ENCODE data around the gene TSPAN32. TPM values are rescaled to one million over a fixed set of nuclear protein-coding genes. Genes with fewer than 3 reads are reported as not detected.

Gene TSPAN32
- total RNA-seq, 1 donor from 2014 or later = 2.6 TPM

DNA sequence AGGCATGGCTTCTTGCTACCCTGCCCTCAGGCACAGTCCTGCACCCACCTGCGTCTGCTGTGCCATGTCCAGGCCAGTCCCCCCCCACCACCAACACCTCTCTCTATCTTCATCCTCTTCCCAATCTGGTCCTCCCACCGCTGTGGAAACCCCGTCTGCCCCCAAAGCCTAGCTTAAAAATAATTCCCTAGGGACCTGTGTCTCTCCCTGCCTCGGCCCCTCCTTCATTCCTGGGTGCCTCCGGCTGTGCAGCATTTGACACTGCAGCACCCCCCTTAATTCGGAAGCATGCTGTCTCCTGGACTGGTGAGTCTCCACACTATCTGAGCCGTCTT, 28.9 kb upstream of the TSPAN32 start:
- peak overlapping the region; percentile 16 for H3K27ac Mint-ChIP-seq
- no peaks in the 10 kb centered on the region for H3K36me3 Mint-ChIP-seq
- peaks cover 60% of the 10 kb centered on the region for H3K27me3 Mint-ChIP-seq
- H3K4me3 Mint-ChIP-seq = no peak overlapping the region
- TF ChIP-seq, protein P1, sequence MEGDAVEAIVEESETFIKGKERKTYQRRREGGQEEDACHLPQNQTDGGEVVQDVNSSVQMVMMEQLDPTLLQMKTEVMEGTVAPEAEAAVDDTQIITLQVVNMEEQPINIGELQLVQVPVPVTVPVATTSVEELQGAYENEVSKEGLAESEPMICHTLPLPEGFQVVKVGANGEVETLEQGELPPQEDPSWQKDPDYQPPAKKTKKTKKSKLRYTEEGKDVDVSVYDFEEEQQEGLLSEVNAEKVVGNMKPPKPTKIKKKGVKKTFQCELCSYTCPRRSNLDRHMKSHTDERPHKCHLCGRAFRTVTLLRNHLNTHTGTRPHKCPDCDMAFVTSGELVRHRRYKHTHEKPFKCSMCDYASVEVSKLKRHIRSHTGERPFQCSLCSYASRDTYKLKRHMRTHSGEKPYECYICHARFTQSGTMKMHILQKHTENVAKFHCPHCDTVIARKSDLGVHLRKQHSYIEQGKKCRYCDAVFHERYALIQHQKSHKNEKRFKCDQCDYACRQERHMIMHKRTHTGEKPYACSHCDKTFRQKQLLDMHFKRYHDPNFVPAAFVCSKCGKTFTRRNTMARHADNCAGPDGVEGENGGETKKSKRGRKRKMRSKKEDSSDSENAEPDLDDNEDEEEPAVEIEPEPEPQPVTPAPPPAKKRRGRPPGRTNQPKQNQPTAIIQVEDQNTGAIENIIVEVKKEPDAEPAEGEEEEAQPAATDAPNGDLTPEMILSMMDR (conservative IDR thresholded peaks at IDR 0.05) = no peak
- no peaks in the 10 kb centered on the region for H3K9me3 Mint-ChIP-seq
- H3K4me1 Mint-ChIP-seq (ENCODE audit: unreplicated experiment) = no peaks in the 10 kb centered on the region
- no peak for DNase-seq (ENCODE audit: extremely low spot score, unreplicated experiment)

DNA sequence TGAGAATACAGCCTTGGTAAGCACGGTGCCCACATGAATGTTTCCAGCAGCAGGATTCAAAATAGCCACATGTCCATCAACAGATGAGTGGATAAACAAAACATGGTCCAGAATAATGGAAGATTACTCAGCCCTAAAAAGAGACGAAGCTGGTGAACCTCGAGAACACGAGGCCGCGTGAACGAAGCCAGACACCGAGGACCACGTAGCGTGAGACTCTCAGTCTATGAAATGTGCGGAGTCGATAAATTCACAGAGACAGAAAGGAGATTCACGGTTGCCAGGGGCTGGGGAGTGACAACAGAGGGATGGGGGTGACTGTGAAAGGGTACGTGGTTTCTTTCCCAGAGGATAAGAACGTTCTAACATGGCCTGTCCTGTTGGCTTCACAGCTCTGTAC, 28.5 kb upstream of the TSPAN32 start:
- no peaks in the 10 kb centered on the region for H3K4me1 Mint-ChIP-seq (ENCODE audit: unreplicated experiment)
- H3K36me3 Mint-ChIP-seq = no peaks in the 10 kb centered on the region
- H3K27me3 Mint-ChIP-seq = peaks cover 60% of the 10 kb centered on the region

DNA sequence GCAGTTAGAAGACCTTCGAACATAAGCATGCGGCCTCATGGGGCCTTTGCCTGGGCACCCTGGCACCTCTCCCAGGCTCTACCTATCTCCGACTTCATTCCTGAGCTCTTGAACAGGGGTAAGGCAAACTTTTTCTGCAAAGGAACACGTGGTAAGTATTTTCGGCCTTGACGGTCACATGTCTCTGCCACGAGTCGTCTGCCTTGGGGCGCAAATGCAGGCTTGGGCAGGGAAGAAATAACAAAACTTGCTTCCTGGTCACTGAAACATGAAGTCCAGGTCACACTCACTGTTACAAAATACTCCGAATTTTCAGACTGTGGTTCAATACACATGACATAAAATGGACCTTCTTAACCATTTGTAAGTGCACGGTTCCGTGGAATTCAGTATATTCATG, 28.0 kb upstream of the TSPAN32 start:
- TF ChIP-seq, protein P1 (conservative IDR thresholded peaks at IDR 0.05) = no peak
- no peak overlapping the region for H3K4me3 Mint-ChIP-seq
- H3K36me3 Mint-ChIP-seq = no peaks in the 10 kb centered on the region
- H3K4me1 Mint-ChIP-seq (ENCODE audit: unreplicated experiment) = no peaks in the 10 kb centered on the region
- no peaks in the 10 kb centered on the region for H3K9me3 Mint-ChIP-seq
- H3K27me3 Mint-ChIP-seq = peaks cover 57% of the 10 kb centered on the region
- DNase-seq (ENCODE audit: extremely low spot score, unreplicated experiment) = no peak
- H3K27ac Mint-ChIP-seq = no peak overlapping the region

More for the DNA sequence above, 28.5 kb upstream of the TSPAN32 start:
- TF ChIP-seq, protein P1 (conservative IDR thresholded peaks at IDR 0.05) = no peak
- H3K27ac Mint-ChIP-seq = no peak overlapping the region
- no peaks in the 10 kb centered on the region for H3K9me3 Mint-ChIP-seq
- no peak overlapping the region for H3K4me3 Mint-ChIP-seq
- DNase-seq (ENCODE audit: extremely low spot score, unreplicated experiment) = no peak

DNA sequence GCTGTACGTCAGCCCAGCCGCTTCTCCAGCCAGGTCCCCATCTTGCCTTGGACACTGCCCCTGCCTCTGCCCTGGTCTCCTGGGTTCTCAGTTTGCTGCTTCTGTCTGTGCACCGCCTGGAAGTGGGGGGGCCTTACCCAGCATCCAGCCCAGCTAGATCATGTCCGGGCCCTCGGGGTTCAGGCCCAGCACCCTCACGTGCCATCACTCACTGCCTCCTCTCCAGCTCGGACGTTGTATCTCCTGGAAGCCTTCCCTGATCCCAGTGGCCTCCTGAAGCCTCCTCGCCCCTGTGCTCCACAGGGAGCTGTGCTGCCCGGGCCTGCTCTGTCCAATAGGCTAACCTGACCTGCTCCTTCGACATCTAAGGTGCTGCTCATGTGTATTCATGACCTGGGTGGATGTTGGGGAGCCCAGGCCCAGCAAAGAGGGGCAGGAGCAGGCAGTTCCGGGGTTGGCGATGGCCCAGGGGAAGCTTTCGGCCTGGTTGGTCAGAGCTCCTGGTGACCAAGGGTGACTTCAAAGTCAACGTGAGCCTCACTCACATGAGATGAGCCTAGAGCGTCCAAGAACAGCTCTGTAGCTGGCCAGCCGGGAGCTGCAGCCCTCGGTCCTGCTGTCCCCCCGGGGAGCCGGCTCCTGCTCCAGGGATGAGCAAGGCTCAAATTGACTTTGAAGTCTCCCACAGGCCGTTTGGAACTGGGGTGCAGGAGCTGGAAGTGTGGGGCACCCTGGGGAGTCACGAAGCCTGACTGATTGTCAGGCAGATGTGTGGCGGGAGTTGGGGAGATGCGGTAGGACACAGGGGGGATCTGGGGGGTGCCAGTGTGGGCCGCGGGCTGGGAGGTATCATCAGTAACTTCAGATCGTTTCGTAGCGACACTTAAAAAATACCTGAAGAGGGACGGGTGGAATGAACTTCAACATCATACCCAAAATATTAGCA, 26.2 kb upstream of the TSPAN32 start:
- H3K4me1 Mint-ChIP-seq (ENCODE audit: unreplicated experiment) = no peaks in the 10 kb centered on the region
- TF ChIP-seq, protein P1 (conservative IDR thresholded peaks at IDR 0.05) = no peak
- peaks cover 57% of the 10 kb centered on the region for H3K27me3 Mint-ChIP-seq
- H3K36me3 Mint-ChIP-seq = no peaks in the 10 kb centered on the region
- peak; percentile 50 for DNase-seq (ENCODE audit: extremely low spot score, unreplicated experiment)
- H3K9me3 Mint-ChIP-seq = no peaks in the 10 kb centered on the region
- H3K27ac Mint-ChIP-seq = no peak overlapping the region
- H3K4me3 Mint-ChIP-seq = no peak overlapping the region

DNA sequence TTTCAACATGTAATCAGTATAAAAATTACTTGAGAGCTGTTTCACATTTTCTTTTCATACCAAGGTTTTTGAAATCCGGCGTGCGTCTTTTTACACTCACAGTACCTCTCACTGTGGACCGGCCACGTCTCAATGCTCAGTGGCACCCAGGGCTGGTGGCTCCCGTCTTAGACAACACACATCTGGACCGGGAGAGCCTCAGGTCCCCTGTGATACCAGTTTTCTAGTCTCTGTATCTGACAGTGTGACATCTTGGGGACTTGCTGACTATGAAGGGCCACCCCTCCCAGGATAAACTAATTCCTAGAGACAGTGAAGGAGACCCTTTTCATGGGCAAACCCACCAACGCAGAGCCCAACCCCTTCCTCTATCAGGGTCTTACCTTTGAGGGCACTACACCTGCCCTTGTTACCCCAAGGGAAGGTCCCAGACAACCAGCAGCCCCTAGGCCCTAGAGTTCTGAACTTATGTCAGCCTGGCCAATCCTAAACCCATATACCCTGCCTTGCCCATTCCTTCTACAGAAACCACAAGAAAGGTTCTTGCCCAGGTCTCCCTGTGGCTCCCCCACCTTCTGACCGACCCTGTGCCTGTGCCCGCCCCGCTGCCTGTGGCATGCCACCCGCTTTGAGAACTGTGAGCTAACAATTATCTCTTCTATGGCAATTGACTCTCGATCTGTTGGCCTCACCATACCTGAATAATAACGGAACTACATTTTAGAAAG, 25.4 kb upstream of the TSPAN32 start:
- H3K9me3 Mint-ChIP-seq = no peaks in the 10 kb centered on the region
- no peaks in the 10 kb centered on the region for H3K36me3 Mint-ChIP-seq
- no peaks in the 10 kb centered on the region for H3K4me1 Mint-ChIP-seq (ENCODE audit: unreplicated experiment)
- peaks cover 55% of the 10 kb centered on the region for H3K27me3 Mint-ChIP-seq
- DNase-seq (ENCODE audit: extremely low spot score, unreplicated experiment) = no peak
- H3K4me3 Mint-ChIP-seq = no peak overlapping the region
- H3K27ac Mint-ChIP-seq = no peak overlapping the region
- TF ChIP-seq, protein P1 (conservative IDR thresholded peaks at IDR 0.05) = no peak

Data from type B pancreatic cell (in vitro differentiated cells).